CD8-positive, alpha-beta memory T cell (primary cell): Measurements from ENCODE around the gene KCNA2. TPM values are rescaled to one million over a fixed set of nuclear protein-coding genes. Genes with fewer than 3 reads are reported as not detected.

Source experiments
- CTCF ChIA-PET: fragments of 350-600 bp; sonication (Branson Sonifier 250); formaldehyde crosslinking; loops from one replicate; lab custom pipeline; 2021; ENCODE audit warnings: antibody characterized with exemption; lab: Charles Lee
- POLR2A ChIA-PET: fragments of 350-600 bp; sonication (Branson Sonifier 250); formaldehyde crosslinking; loops from one replicate; lab custom pipeline; 2021; ENCODE audit warnings: antibody characterized with exemption; lab: Charles Lee
- DNase-seq, 5 donors: peaks; one replicate each; pipeline versions ENCODE4 v3.0.0 to v3.0.0-alpha.2; 2020 to 2022; ENCODE audit warnings: mixed read lengths in 1 of 5
- H3K27ac ChIP-seq: one replicate; pipeline ENCODE4 v1.7.0; 2013; ENCODE audit warnings: low read depth, mild to moderate bottlenecking, low read length, moderate library complexity
- H3K27me3 ChIP-seq: 2 replicates; pipeline ENCODE4 v1.7.0; 2013; ENCODE audit warnings: low read length, mild to moderate bottlenecking; ENCODE audit not compliant: insufficient read depth, poor library complexity, severe bottlenecking
- H3K36me3 ChIP-seq: 2 replicates; pipeline ENCODE4 v1.7.0; 2013; ENCODE audit warnings: mild to moderate bottlenecking, low read length, moderate library complexity; ENCODE audit not compliant: insufficient read depth
- H3K4me1 ChIP-seq: 2 replicates; pipeline ENCODE4 v1.7.0; 2013; ENCODE audit warnings: mild to moderate bottlenecking, low read length, moderate library complexity; ENCODE audit not compliant: insufficient read depth
- H3K4me3 ChIP-seq: 2 replicates; pipeline ENCODE4 v1.7.0; 2013; ENCODE audit warnings: mild to moderate bottlenecking, low read length
- H3K9me3 ChIP-seq: 2 replicates; pipeline ENCODE4 v1.7.0; 2013; ENCODE audit warnings: mild to moderate bottlenecking, low read length
- H3K27ac Mint-ChIP-seq, 8 donors: one replicate each; pipeline ENCODE4 v1.8.0; 2020 to 2021; ENCODE audit warnings: mixed read lengths in 8 of 8, mild to moderate bottlenecking in 6 of 8, inconsistent platforms in 3 of 8, moderate library complexity in 3 of 8
- H3K27me3 Mint-ChIP-seq, 2 donors: one replicate each; pipeline ENCODE4 v1.8.0; 2020 to 2021; ENCODE audit warnings: mixed read lengths in 2 of 2, mild to moderate bottlenecking in 1 of 2, moderate library complexity in 1 of 2
- H3K36me3 Mint-ChIP-seq, 3 donors: one replicate each; pipeline ENCODE4 v1.8.0; 2020 to 2021; ENCODE audit warnings: mixed read lengths in 3 of 3, inconsistent platforms in 1 of 3, mild to moderate bottlenecking in 1 of 3
- H3K4me1 Mint-ChIP-seq, 3 donors: one replicate each; pipeline ENCODE4 v1.8.0; 2020 to 2021; ENCODE audit warnings: mixed read lengths in 3 of 3, inconsistent platforms in 1 of 3, mild to moderate bottlenecking in 1 of 3
- H3K4me3 Mint-ChIP-seq, 7 donors: one replicate each; pipeline ENCODE4 v1.8.0; 2020 to 2021; ENCODE audit warnings: mixed read lengths in 7 of 7, mild to moderate bottlenecking in 6 of 7, moderate library complexity in 4 of 7, inconsistent platforms in 2 of 7
- H3K9me3 Mint-ChIP-seq, 5 donors: one replicate each; pipeline ENCODE4 v1.8.0; 2020 to 2022; ENCODE audit warnings: mixed read lengths in 5 of 5, mild to moderate bottlenecking in 3 of 5, moderate library complexity in 2 of 5, inconsistent platforms in 1 of 5
- polyA plus RNA-seq: library from polyadenylated mRNA; unstranded; fragments of 300-500 nt; fragmentation: Illumina TruSeq; gene quantifications from one replicate; pipeline ENCODE4 v1.2.3, GENCODE V29; 2021
- total RNA-seq, 2 experiments: library from RNA; stranded (reverse); gene quantifications; one replicate each; pipeline ENCODE4 v1.2.3, GENCODE V29; 2021

Gene KCNA2
- total and polyA plus RNA-seq, 3 experiments from 2014 or later: 0.16 to 0.35 (median 0.24) TPM

DNA sequence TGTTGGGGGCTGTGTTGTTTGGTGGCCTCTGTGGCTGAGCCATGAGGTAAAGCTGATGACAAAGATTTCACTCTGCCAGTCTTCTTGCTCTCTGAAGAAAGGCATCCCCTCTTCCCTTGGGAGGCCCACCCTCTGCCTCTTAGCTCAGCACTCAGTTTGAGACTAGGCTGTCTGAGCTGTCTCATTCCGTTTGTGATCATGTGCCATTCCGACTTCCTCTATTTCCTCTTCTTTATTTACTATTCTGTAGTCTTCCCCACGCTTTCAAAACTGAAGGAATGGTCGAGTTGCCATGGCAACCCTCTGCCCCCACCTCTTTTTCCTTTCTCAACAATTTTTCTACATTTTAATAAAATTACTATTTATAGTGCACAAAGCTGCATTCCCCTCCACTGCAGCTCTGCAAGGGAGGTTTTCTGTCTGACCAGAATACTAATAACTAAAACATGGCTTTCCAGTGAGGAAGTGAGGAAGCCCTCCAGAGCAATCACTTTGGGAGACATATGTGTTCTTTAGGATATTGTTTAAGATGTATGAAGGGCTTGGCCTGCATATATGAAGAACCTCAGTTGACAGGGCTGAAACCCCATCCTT, 37.8 kb upstream of the KCNA2 start:
- ChIA-PET POLR2A (interaction anchor here (1.1 kb wide), 1 partner anchor 25 kb away, joined by 3 read pairs; no protein-coding TSS in a partner anchor), CTCF (interaction anchor here (1.4 to 1.5 kb wide), 3 partner anchors 9 to 143 kb away, joined by 3 to 5 read pairs (median 5); no protein-coding TSS in a partner anchor)
- Histone ChIP-seq H3K27me3 (no peaks in the 10 kb centered on the region), H3K4me1 (peaks cover 98% of the 10 kb centered on the region), H3K4me3 (no peak overlapping the region), H3K9me3 (no peaks in the 10 kb centered on the region), H3K27ac (no peak overlapping the region), H3K36me3 (no peaks in the 10 kb centered on the region)
- H3K36me3 Mint-ChIP-seq: peaks cover 0 to 6% (median 0%) of the 10 kb centered on the region in 3 donors
- H3K4me1 Mint-ChIP-seq: peaks cover 54 to 60% (median 55%) of the 10 kb centered on the region in 3 donors
- H3K27me3 Mint-ChIP-seq: no peaks in the 10 kb centered on the region
- peak overlapping the region in 7 of 8 donors; percentile 57 to 94 (median 79) for H3K27ac Mint-ChIP-seq
- peak overlapping the region in 4 of 7 donors; percentile 30 to 64 (median 40) for H3K4me3 Mint-ChIP-seq
- DNase-seq: no peak
- peaks cover 0 to 4% (median 0%) of the 10 kb centered on the region in 5 donors for H3K9me3 Mint-ChIP-seq

DNA sequence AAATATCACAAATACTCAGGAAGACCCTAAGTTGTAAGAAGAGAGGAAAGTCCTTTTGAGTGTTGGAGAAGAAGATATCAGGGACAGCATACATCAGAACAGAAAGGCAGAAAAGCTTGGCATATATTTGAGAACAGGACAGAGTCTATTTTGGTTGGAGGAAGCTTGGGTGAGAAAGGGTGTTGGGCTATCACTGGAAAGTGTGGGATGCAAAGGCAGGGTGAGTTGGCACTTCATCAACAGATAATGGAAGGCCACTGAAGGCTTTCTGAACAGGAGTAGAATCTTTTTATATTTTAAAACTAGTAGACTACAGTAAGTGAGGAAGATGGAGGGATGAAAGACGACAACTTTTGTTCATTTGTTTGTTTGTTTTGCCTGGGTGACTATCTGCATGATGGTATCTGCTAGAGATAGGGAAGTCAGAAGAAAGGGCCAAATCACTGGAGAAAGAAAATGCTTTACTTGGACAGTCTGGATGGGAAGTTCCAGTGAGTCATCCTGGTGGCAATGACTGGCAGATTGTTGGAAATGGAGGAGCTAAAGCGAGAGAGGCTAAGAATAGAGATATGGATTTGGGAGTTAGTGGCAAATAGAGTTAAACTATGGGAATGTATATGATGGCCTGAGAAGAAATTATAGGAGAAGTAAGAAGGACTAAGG, 33.7 kb upstream of the KCNA2 start:
- peaks cover 0 to 4% (median 0%) of the 10 kb centered on the region in 5 donors for H3K9me3 Mint-ChIP-seq
- Histone ChIP-seq H3K27me3 (no peaks in the 10 kb centered on the region), H3K36me3 (no peaks in the 10 kb centered on the region), H3K4me3 (no peak overlapping the region), H3K4me1 (peaks cover 98% of the 10 kb centered on the region), H3K9me3 (no peaks in the 10 kb centered on the region), H3K27ac (no peak overlapping the region)
- peak overlapping the region; percentile 18 to 94 (median 80) for H3K27ac Mint-ChIP-seq
- H3K4me1 Mint-ChIP-seq: peaks cover 74 to 95% (median 91%) of the 10 kb centered on the region in 3 donors
- H3K4me3 Mint-ChIP-seq: peak overlapping the region in 6 of 7 donors; percentile 10 to 57 (median 32)
- no peaks in the 10 kb centered on the region for H3K27me3 Mint-ChIP-seq
- POLR2A ChIA-PET: interaction anchor here (1.9 kb wide), 1 partner anchor 33 kb away, joined by 5 read pairs; no protein-coding TSS in a partner anchor
- no peak for DNase-seq
- CTCF ChIA-PET: interaction anchor here (0.7 to 6.3 kb wide), 5 partner anchors 8 to 47 kb away, joined by 3 to 42 read pairs (median 4); no protein-coding TSS in a partner anchor
- H3K36me3 Mint-ChIP-seq: peaks cover 0 to 6% (median 0%) of the 10 kb centered on the region in 3 donors

DNA sequence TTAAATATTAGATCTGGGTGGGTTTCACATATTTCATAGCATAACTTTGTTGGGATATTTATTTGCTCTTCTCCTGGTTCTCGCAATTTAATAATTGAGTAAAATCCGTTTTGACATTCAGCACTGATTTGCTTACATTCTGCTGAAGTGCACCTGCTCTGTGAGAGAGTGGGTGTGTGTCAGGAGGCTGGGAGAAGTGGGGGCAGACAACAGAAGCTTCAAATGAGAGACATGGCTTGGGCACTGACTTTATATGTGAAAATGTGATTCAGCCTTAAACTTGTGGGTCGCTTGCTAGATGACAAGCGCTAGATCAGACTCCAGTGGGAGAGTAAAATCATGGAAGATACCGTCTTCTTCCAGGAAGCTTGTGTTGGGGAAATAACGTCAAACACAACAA, 32.4 kb upstream of the KCNA2 start:
- H3K36me3 ChIP-seq: no peaks in the 10 kb centered on the region
- ChIA-PET CTCF (interaction anchor here (0.8 to 6.3 kb wide), 9 partner anchors 10 to 145 kb away, joined by 3 to 44 read pairs (median 6); partner anchors contain the start of gene KCNA3), POLR2A (interaction anchor here (1.1 to 1.9 kb wide), 4 partner anchors 10 to 35 kb away, joined by 3 to 5 read pairs (median 4); no protein-coding TSS in a partner anchor)
- H3K4me1 ChIP-seq: peaks cover 98% of the 10 kb centered on the region
- Mint-ChIP-seq H3K9me3 (peaks cover 0 to 4% (median 0%) of the 10 kb centered on the region in 5 donors), H3K27ac (peak overlapping the region; percentile 77 to 93 (median 85)), H3K4me1 (peaks cover 61 to 100% (median 94%) of the 10 kb centered on the region in 3 donors), H3K36me3 (peaks cover 0 to 6% (median 0%) of the 10 kb centered on the region in 3 donors), H3K27me3 (no peaks in the 10 kb centered on the region), H3K4me3 (peak overlapping the region in 3 of 7 donors; percentile 2 to 71 (median 13))
- no peak overlapping the region for H3K4me3 ChIP-seq
- H3K9me3 ChIP-seq: no peaks in the 10 kb centered on the region
- no peak overlapping the region for H3K27ac ChIP-seq
- no peak for DNase-seq
- no peaks in the 10 kb centered on the region for H3K27me3 ChIP-seq

DNA sequence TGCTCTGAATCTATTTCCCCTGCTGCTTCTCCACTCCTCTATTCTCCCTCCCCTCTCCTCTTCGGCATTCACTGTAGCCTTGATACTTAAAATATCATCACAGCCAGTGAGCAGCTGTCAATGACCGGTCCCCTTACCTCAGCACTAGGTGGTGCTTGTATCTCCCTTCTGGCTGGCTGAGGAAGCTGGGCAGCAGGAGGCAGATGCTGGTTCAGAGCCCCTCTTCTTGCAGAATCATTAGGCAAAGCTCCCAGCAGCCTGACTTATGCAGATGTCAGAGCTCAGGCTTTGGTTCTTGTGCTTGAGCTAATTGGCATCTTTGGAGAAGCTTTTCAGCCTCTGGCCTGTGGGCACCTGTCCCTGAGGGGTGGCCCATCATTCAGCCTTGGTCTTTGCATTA, 31.9 kb upstream of the KCNA2 start:
- ChIA-PET POLR2A (interaction anchor here (0.7 to 1.9 kb wide), 5 partner anchors 10 to 35 kb away, joined by 3 to 5 read pairs (median 4); no protein-coding TSS in a partner anchor), CTCF (interaction anchor here (0.8 to 6.3 kb wide), 10 partner anchors 10 to 146 kb away, joined by 3 to 44 read pairs (median 6); partner anchors contain the start of gene KCNA3)
- no peak for DNase-seq
- peaks cover 0 to 4% (median 0%) of the 10 kb centered on the region in 5 donors for H3K9me3 Mint-ChIP-seq
- peaks cover 0 to 6% (median 0%) of the 10 kb centered on the region in 3 donors for H3K36me3 Mint-ChIP-seq
- no peaks in the 10 kb centered on the region for H3K9me3 ChIP-seq
- peak overlapping the region in 6 of 7 donors; percentile 23 to 78 (median 50) for H3K4me3 Mint-ChIP-seq
- peaks cover 56 to 100% (median 94%) of the 10 kb centered on the region in 3 donors for H3K4me1 Mint-ChIP-seq
- H3K4me3 ChIP-seq: no peak overlapping the region
- H3K27ac Mint-ChIP-seq: peak overlapping the region; percentile 4 to 93 (median 84)
- peaks cover 98% of the 10 kb centered on the region for H3K4me1 ChIP-seq
- H3K27me3 ChIP-seq: no peaks in the 10 kb centered on the region
- no peak overlapping the region for H3K27ac ChIP-seq
- no peaks in the 10 kb centered on the region for H3K36me3 ChIP-seq
- no peaks in the 10 kb centered on the region for H3K27me3 Mint-ChIP-seq

DNA sequence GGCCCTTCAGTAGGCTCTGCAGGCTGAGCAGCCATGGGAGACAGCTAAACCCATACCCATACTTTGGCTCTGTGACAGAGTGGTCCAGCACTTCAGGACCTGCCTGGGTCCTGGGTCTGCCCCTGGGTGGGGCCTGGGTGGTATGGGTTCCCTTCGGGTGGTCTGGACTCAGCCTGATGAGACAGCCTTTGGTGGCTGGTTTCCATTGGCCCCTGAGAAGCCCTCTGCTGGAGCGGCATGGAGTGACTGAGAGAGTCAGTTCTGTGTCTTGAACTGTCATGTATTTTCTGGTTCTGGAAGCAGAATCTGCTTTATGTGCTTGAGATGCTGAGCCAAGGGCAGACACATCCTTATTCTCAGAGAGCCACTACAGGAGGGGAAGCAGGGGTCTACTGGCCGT, 31.3 kb upstream of the KCNA2 start:
- peak overlapping the region in 5 of 7 donors; percentile 23 to 71 (median 41) for H3K4me3 Mint-ChIP-seq
- peaks cover 50 to 96% (median 90%) of the 10 kb centered on the region in 3 donors for H3K4me1 Mint-ChIP-seq
- peaks cover 0 to 4% (median 0%) of the 10 kb centered on the region in 5 donors for H3K9me3 Mint-ChIP-seq
- no peak overlapping the region for H3K4me3 ChIP-seq
- ChIA-PET POLR2A (interaction anchor here (1.1 to 1.4 kb wide), 2 partner anchors 11 to 25 kb away, joined by 3 to 4 read pairs; no protein-coding TSS in a partner anchor), CTCF (interaction anchor here (1.0 to 6.3 kb wide), 11 partner anchors 11 to 150 kb away, joined by 3 to 44 read pairs (median 4); partner anchors contain the start of gene KCNA3)
- H3K36me3 Mint-ChIP-seq: peaks cover 0 to 6% (median 0%) of the 10 kb centered on the region in 3 donors
- no peak for DNase-seq
- no peaks in the 10 kb centered on the region for H3K9me3 ChIP-seq
- peaks cover 98% of the 10 kb centered on the region for H3K4me1 ChIP-seq
- H3K27me3 ChIP-seq: no peaks in the 10 kb centered on the region
- no peak overlapping the region for H3K27ac ChIP-seq
- no peaks in the 10 kb centered on the region for H3K27me3 Mint-ChIP-seq
- H3K36me3 ChIP-seq: no peaks in the 10 kb centered on the region
- peak overlapping the region; percentile 36 to 93 (median 84) for H3K27ac Mint-ChIP-seq

DNA sequence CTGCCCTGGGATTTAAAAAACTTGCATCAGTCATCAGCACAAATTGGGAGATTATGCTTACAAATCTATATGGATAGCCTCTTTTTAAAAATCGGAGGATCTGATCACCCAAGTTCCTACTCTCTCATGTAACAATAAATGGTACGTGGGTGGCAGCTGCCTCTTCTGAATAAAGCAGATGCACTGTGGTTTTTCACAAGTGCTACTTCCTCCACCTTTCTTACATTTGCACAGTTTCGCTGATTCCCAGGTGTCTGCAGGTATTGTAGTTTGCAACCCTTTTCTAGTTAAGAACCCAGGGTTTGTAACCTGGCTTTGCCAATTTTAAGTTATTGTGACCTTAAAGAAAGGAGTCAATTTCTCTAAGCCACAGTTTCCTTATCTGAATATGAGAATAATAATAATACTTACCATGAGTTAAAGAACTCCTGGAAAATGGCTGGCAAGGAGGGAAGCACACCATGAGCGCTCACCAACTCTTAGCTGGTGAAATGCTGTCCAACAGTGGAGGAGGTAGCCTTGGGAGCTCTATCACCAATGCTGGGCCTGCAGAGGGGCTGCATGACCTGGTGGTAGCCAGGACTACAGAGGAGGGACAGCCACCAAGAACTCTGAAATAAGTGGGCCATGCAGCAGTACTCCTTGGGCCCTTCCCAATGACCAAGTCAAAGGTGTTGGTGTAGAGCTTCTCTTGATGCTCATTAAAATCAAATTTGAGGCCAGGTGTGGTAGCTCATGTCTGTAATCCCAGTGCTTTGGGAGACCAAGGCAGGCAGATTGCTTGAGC, 30.2 kb upstream of the KCNA2 start:
- Mint-ChIP-seq H3K36me3 (peaks cover 0 to 6% (median 0%) of the 10 kb centered on the region in 3 donors), H3K27ac (peak overlapping the region in 6 of 8 donors; percentile 92 to 98 (median 94)), H3K4me1 (peaks cover 40 to 84% (median 80%) of the 10 kb centered on the region in 3 donors), H3K27me3 (no peaks in the 10 kb centered on the region), H3K9me3 (peaks cover 0 to 4% (median 0%) of the 10 kb centered on the region in 5 donors), H3K4me3 (peak overlapping the region; percentile 63 to 85 (median 78))
- Histone ChIP-seq H3K4me3 (peak overlapping the region; percentile 26), H3K4me1 (peaks cover 98% of the 10 kb centered on the region), H3K27ac (no peak overlapping the region), H3K9me3 (no peaks in the 10 kb centered on the region), H3K27me3 (no peaks in the 10 kb centered on the region), H3K36me3 (no peaks in the 10 kb centered on the region)
- CTCF ChIA-PET: interaction anchor here (1.0 to 6.3 kb wide), 11 partner anchors 12 to 151 kb away, joined by 3 to 44 read pairs (median 7); partner anchors contain the start of gene KCNA3
- POLR2A ChIA-PET: interaction anchor here (0.6 to 3.9 kb wide), 4 partner anchors 10 to 147 kb away, joined by 3 to 21 read pairs (median 3); no protein-coding TSS in a partner anchor
- DNase-seq: peak in 2 of 5 donors; percentile 30 to 36
